ENCODE data around the gene CFAP61.

DNA sequence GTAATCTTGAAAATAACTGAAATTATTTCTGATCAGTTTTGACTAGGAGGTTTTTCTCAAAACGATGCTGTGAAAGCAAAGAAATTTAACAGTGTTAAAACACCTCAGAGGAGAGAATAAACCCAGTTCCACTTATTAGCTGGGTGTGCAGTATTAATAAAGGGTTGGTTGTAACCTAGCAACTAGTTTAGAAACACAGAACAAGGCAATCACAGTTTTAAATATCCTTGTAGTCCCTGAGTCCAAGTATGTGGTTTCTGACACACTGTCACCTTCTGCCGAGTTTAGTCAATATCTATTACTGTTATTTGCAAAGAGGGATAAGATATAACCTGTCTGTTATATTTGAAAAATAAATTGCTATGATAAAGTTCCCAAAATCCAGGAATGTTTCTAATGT is 245.4 kb downstream of the CFAP61 start:
- TF ChIP-seq, protein P1, sequence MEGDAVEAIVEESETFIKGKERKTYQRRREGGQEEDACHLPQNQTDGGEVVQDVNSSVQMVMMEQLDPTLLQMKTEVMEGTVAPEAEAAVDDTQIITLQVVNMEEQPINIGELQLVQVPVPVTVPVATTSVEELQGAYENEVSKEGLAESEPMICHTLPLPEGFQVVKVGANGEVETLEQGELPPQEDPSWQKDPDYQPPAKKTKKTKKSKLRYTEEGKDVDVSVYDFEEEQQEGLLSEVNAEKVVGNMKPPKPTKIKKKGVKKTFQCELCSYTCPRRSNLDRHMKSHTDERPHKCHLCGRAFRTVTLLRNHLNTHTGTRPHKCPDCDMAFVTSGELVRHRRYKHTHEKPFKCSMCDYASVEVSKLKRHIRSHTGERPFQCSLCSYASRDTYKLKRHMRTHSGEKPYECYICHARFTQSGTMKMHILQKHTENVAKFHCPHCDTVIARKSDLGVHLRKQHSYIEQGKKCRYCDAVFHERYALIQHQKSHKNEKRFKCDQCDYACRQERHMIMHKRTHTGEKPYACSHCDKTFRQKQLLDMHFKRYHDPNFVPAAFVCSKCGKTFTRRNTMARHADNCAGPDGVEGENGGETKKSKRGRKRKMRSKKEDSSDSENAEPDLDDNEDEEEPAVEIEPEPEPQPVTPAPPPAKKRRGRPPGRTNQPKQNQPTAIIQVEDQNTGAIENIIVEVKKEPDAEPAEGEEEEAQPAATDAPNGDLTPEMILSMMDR (conservative IDR thresholded peaks at IDR 0.05): no peak
- TF ChIP-seq ZFX (IDR thresholded peaks at IDR 0.05): no peak

Measured in C4-2B (cell line).